Thoracic aorta (tissue), 2 donors: Measurements from ENCODE around the gene ARHGEF11. TPM values are rescaled to one million over a fixed set of nuclear protein-coding genes. Genes with fewer than 3 reads are reported as not detected.

Experiments
- ATAC-seq: fragments of 150-250 bp; one replicate; pipeline ENCODE4 v1.8.0; 2017; ENCODE audit warnings: low read depth; ENCODE audit not compliant: insufficient number of reproducible peaks, low FRiP score
- DNase-seq: peaks from one replicate; pipeline ENCODE4 v3.0.0-alpha.2; 2020; ENCODE audit warnings: low spot score
- H3K27ac ChIP-seq, 2 donors: fragments of 200-600 bp; sonication (generic); 1 replicate in 1 of 2; 2 replicates in 1 of 2; pipeline ENCODE4 v1.5.1; 2016; ENCODE audit warnings: mild to moderate bottlenecking in 2 of 2, moderate library complexity in 2 of 2
- H3K27me3 ChIP-seq: fragments of 200-600 bp; sonication (generic); replicated peaks from 2 replicates; pipeline ENCODE4 v1.6.0; 2016; ENCODE audit warnings: mild to moderate bottlenecking; ENCODE audit not compliant: insufficient read depth
- H3K36me3 ChIP-seq: fragments of 200-600 bp; sonication (generic); one replicate; pipeline ENCODE4 v1.5.1; 2016
- H3K4me1 ChIP-seq, 2 donors: fragments of 200-600 bp; sonication (generic); 1 replicate in 1 of 2; 2 replicates in 1 of 2; pipeline versions ENCODE4 v1.5.1 to v1.6.0; 2016; ENCODE audit warnings: low read depth in 2 of 2, mild to moderate bottlenecking in 1 of 2; ENCODE audit not compliant: control insufficient read depth in 1 of 2
- H3K4me3 ChIP-seq: fragments of 200-600 bp; sonication (generic); 2 replicates; pipeline ENCODE4 v1.5.1; 2016; ENCODE audit warnings: mild to moderate bottlenecking
- H3K9me3 ChIP-seq: fragments of 200-600 bp; sonication (generic); 2 replicates; pipeline ENCODE4 v1.5.1; 2016
- CTCF ChIP-seq: fragments of 200-600 bp; sonication (generic); IDR thresholded peaks from one replicate; pipeline ENCODE4 v1.5.1; 2019; ENCODE audit warnings: antibody characterized with exemption
- total RNA-seq, 2 donors: library from RNA; depleted of rRNA; stranded (reverse); fragments of >200 nt; gene quantifications; one replicate each; pipeline versions ENCODE4 v1.1.0 to v1.2.3, GENCODE V29; 2016

The ARHGEF11 gene
- total RNA-seq, 2 donors from 2014 or later = 40.3 to 40.6 TPM

GRCh38 chr1:156943756-156944155, 101.8 kb downstream of the ARHGEF11 start:
- TF ChIP-seq CTCF = no peak
- no peaks in the 10 kb centered on the region for H3K9me3 ChIP-seq
- ATAC-seq (no peak), DNase-seq (no peak)
- H3K36me3 ChIP-seq = peaks cover 84% of the 10 kb centered on the region
- no peak overlapping the region for H3K4me3 ChIP-seq
- H3K4me1 ChIP-seq = no peaks in the 10 kb centered on the region
- H3K27me3 ChIP-seq = no peaks in the 10 kb centered on the region
- no peak overlapping the region for H3K27ac ChIP-seq

GRCh38 chr1:156942576-156942975, 103.0 kb downstream of the ARHGEF11 start:
- no peak for ATAC-seq
- no peaks in the 10 kb centered on the region for H3K9me3 ChIP-seq
- H3K27ac ChIP-seq = no peak overlapping the region
- DNase-seq = no peak
- no peaks in the 10 kb centered on the region for H3K4me1 ChIP-seq
- no peak for TF ChIP-seq CTCF
- H3K4me3 ChIP-seq = no peak overlapping the region
- no peaks in the 10 kb centered on the region for H3K27me3 ChIP-seq
- peaks cover 77% of the 10 kb centered on the region for H3K36me3 ChIP-seq

GRCh38 chr1:156942176-156942575, 103.4 kb downstream of the ARHGEF11 start:
- H3K27me3 ChIP-seq = no peaks in the 10 kb centered on the region
- DNase-seq (no peak), ATAC-seq (no peak)
- H3K36me3 ChIP-seq = peaks cover 73% of the 10 kb centered on the region
- no peak overlapping the region for H3K4me3 ChIP-seq
- H3K4me1 ChIP-seq = no peaks in the 10 kb centered on the region
- H3K9me3 ChIP-seq = no peaks in the 10 kb centered on the region
- no peak overlapping the region for H3K27ac ChIP-seq
- TF ChIP-seq CTCF = no peak

- peaks cover 68% of the 10 kb centered on the region for H3K36me3 ChIP-seq
- ATAC-seq = no peak
- H3K4me3 ChIP-seq = no peak overlapping the region
- no peak for TF ChIP-seq CTCF
- no peaks in the 10 kb centered on the region for H3K9me3 ChIP-seq
- no peak for DNase-seq
- H3K27ac ChIP-seq = no peak overlapping the region
- H3K4me1 ChIP-seq = no peaks in the 10 kb centered on the region
- H3K27me3 ChIP-seq = no peaks in the 10 kb centered on the region
Measured at GRCh38 chr1:156941675-156942074, 103.9 kb downstream of the ARHGEF11 start.

- peaks cover 50% of the 10 kb centered on the region for H3K36me3 ChIP-seq
- H3K27me3 ChIP-seq = no peaks in the 10 kb centered on the region
- no peak overlapping the region for H3K4me3 ChIP-seq
- H3K4me1 ChIP-seq = no peaks in the 10 kb centered on the region
- no peak for TF ChIP-seq CTCF
- DNase-seq (no peak), ATAC-seq (no peak)
- no peak overlapping the region for H3K27ac ChIP-seq
- no peaks in the 10 kb centered on the region for H3K9me3 ChIP-seq
Measured at GRCh38 chr1:156939786-156940334, 105.7 kb downstream of the ARHGEF11 start.
